ENCODE measurements around the gene FAM222A.
A peak's percentile ranks its signal among the peaks of the same experiment; 100 is the strongest.

Gene FAM222A

DNA sequence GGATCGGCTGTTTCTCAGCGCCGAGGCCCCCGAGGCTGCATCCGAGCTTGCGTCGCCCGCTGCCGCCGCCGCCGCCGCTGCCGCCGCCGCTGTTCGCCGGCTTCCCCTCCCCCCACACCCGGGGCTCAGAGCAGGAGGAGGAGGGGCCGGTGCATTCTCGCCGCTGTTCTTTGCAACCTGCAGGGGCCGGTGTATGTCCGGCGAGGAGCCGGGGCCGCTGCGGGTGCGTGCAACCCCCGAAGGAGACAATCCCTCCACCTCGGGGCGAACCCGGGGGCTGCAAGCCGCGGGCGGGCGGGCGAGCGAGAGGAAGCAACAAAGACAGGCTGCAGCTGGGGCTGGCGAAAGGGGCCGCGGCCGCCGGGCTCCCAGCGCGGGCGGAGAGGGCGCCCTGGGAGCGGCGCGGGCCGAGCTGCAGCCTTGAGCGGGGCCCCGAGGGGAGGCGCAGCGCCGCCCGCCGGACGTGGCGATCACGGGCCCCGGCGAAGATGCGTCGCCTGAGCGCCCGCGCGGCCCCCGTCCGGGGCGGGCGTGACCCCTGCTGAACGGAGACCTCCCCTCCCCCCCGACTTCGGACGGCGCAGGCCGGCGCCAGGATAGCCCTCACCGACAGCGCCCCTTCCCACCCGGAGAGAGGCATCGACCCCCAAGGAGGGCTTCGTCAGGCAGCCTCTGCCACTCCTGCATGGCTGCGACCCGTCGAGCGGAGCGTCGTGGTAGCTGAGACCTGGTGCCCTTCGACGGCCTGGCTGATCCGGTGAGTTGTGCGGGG lies 702 bp downstream of the FAM222A start:
- no peaks in the 10 kb centered on the region for H3K27me3 ChIP-seq
- TF ChIP-seq CTCF (IDR thresholded peaks at IDR 0.05; ENCODE audit: low read depth, low read length): no peak; the same call in 1 of the 2 replicates
- H3K9me3 ChIP-seq: no peaks in the 10 kb centered on the region
- DNase-seq: peak; percentile 84
- peaks cover 45% of the 10 kb centered on the region for H3K36me3 ChIP-seq
- H3K4me3 ChIP-seq (ENCODE audit: low read depth, low read length): peak overlapping the region; percentile 99
- H3K4me1 ChIP-seq: peaks cover 10% of the 10 kb centered on the region

GRCh38 chr12:109714913-109715244 lies 1.3 kb downstream of the FAM222A start:
- Histone ChIP-seq H3K4me1 (peaks cover 8% of the 10 kb centered on the region), H3K36me3 (peaks cover 51% of the 10 kb centered on the region), H3K4me3 (ENCODE audit: low read depth, low read length) (peak overlapping the region; percentile 99), H3K9me3 (no peaks in the 10 kb centered on the region), H3K27me3 (no peaks in the 10 kb centered on the region)
- no peak for TF ChIP-seq CTCF (IDR thresholded peaks at IDR 0.05; ENCODE audit: low read depth, low read length)
- no peak for DNase-seq

DNA sequence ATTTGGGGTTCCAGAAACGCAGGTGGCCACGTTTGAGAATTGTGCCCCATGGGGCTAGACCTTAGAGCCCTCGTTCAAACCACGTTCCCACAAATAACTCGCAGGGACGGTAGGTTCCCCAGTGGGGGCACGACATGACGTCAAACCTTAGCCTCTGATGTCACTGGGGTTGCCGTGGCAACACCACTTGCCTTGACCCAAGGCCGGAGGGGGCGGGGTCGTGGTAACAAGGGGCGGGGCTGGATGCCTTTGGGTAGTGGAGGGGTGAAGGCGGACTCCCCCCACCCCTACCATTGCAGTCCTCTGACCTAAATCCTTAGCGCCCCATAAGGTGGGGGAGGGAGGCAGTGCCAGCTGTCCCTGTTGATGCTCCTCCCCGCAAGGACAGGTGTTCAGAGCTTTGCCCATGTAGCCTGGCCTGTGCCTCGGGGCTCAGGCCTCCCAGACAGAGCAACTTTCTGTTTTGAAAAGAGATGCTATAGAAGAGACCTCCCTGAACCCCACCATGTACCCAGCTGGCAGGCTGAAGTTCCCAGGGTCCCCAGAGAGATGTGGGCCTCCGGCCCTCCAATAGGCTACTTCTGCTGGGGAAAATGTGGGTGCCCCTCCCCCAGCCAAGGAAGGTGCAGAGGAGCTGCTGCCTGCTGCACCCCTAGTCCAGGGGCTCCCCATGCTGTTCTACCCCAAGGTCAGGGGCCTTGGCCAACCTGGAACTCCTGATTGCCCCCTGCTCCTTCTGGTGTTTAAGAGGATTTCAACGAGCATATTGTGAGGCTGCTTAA lies 1.9 kb downstream of the FAM222A start:
- Histone ChIP-seq H3K4me1 (peaks cover 13% of the 10 kb centered on the region), H3K9me3 (no peaks in the 10 kb centered on the region), H3K36me3 (peaks cover 57% of the 10 kb centered on the region), H3K4me3 (ENCODE audit: low read depth, low read length) (peak overlapping the region; percentile 99), H3K27me3 (no peaks in the 10 kb centered on the region)
- DNase-seq: peak; percentile 87
- TF ChIP-seq CTCF (IDR thresholded peaks at IDR 0.05; ENCODE audit: low read depth, low read length): no peak

DNA sequence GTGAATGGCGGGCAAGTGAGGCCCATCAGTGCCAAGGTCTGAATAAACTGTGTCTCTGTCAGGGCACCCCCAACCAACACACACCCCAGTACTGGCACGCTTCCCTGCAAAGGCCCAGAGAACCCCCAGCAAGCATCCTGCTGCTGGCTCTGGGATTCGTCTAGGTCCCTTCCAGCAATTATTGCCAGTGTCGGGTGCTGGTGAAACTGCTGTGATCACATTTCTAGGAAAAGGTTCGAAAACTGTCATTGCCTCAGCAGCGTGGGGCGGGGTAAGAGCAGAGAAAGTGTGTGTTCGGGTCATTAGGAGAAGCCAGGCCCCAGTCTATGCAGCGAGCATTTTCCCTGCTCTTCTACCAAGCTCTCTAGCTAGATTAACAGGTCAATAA lies 2.5 kb downstream of the FAM222A start:
- Histone ChIP-seq H3K4me1 (peaks cover 19% of the 10 kb centered on the region), H3K9me3 (no peaks in the 10 kb centered on the region), H3K27me3 (no peaks in the 10 kb centered on the region), H3K36me3 (peaks cover 63% of the 10 kb centered on the region), H3K4me3 (ENCODE audit: low read depth, low read length) (peak overlapping the region; percentile 99)
- TF ChIP-seq CTCF (IDR thresholded peaks at IDR 0.05; ENCODE audit: low read depth, low read length): no peak
- DNase-seq: peak; percentile 19

- peak; percentile 11 for DNase-seq
- H3K4me1 ChIP-seq: peaks cover 24% of the 10 kb centered on the region
- peaks cover 69% of the 10 kb centered on the region for H3K36me3 ChIP-seq
- H3K4me3 ChIP-seq (ENCODE audit: low read depth, low read length): peak overlapping the region; percentile 99
- TF ChIP-seq CTCF (IDR thresholded peaks at IDR 0.05; ENCODE audit: low read depth, low read length): no peak
- H3K9me3 ChIP-seq: no peaks in the 10 kb centered on the region
- H3K27me3 ChIP-seq: no peaks in the 10 kb centered on the region
Observed at GRCh38 chr12:109716512-109717389, 3.1 kb downstream of the FAM222A start.
